H9 (cell line): ENCODE measurements around the gene IFRD2. TPM values are rescaled to one million over a fixed set of nuclear protein-coding genes. Genes with fewer than 3 reads are reported as not detected.

Source experiments
- DNase-seq: peaks from one replicate; pipeline ENCODE4 v3.0.0-alpha.2; 2017
- H2AFZ ChIP-seq: one replicate; pipeline ENCODE4 v1.6.1; 2013; ENCODE audit warnings: mild to moderate bottlenecking, low read length, control low read depth, moderate library complexity
- H2AK5ac ChIP-seq: 2 replicates; pipeline ENCODE4 v1.6.1; 2013; ENCODE audit warnings: low read length, control low read depth, mixed read lengths; ENCODE audit not compliant: insufficient read length
- H2BK120ac ChIP-seq: one replicate; pipeline ENCODE4 v1.6.1; 2013; ENCODE audit warnings: low read depth, mild to moderate bottlenecking, low read length, control low read depth, inconsistent platforms; ENCODE audit not compliant: poor library complexity, severe bottlenecking
- H2BK12ac ChIP-seq: 2 replicates; pipeline ENCODE4 v1.6.1; 2013; ENCODE audit warnings: low read length, control low read depth, mixed read lengths, low read depth; ENCODE audit not compliant: insufficient read length
- H2BK15ac ChIP-seq: 2 replicates; pipeline ENCODE4 v1.6.1; 2013; ENCODE audit warnings: low read depth, low read length, control low read depth
- H2BK20ac ChIP-seq: one replicate; pipeline ENCODE4 v1.6.1; 2013; ENCODE audit warnings: low read depth, mild to moderate bottlenecking, low read length, control low read depth, inconsistent platforms; ENCODE audit not compliant: poor library complexity, severe bottlenecking
- H2BK5ac ChIP-seq: 2 replicates; pipeline ENCODE4 v1.6.1; 2013; ENCODE audit warnings: low read length, control low read depth, mixed read lengths; ENCODE audit not compliant: insufficient read length
- H3K14ac ChIP-seq: 2 replicates; pipeline ENCODE4 v1.6.1; 2013; ENCODE audit warnings: low read length, control low read depth; ENCODE audit not compliant: insufficient read depth
- H3K18ac ChIP-seq: 2 replicates; pipeline ENCODE4 v1.6.1; 2013; ENCODE audit warnings: low read depth, mild to moderate bottlenecking, mixed read lengths, low read length, control low read depth; ENCODE audit not compliant: insufficient read length
- H3K23ac ChIP-seq: 2 replicates; pipeline ENCODE4 v1.6.1; 2013; ENCODE audit warnings: low read length, control low read depth, mixed read lengths, low read depth; ENCODE audit not compliant: insufficient read length
- H3K23me2 ChIP-seq: 2 replicates; pipeline ENCODE4 v1.6.1; 2013; ENCODE audit warnings: low read depth, mild to moderate bottlenecking, mixed read lengths, low read length, control low read depth; ENCODE audit not compliant: insufficient read length, poor library complexity, severe bottlenecking
- H3K27ac ChIP-seq: 2 replicates; pipeline ENCODE4 v1.5.1; 2013; ENCODE audit warnings: low read length, control low read depth, mixed read lengths, low read depth; ENCODE audit not compliant: insufficient read length
- H3K27me3 ChIP-seq: 2 replicates; pipeline ENCODE4 v1.6.1; 2013; ENCODE audit warnings: low read length, control low read depth, inconsistent platforms; ENCODE audit not compliant: insufficient read depth
- H3K4ac ChIP-seq: 2 replicates; pipeline ENCODE4 v1.6.1; 2013; ENCODE audit warnings: low read depth, mild to moderate bottlenecking, control low read depth, inconsistent platforms, low read length, moderate library complexity
- H3K4me1 ChIP-seq: 2 replicates; pipeline ENCODE4 v1.6.1; 2013; ENCODE audit warnings: low read length, control low read depth, inconsistent platforms; ENCODE audit not compliant: insufficient read depth
- H3K4me2 ChIP-seq: 2 replicates; pipeline ENCODE4 v1.6.1; 2013; ENCODE audit warnings: low read length, control low read depth, mixed read lengths; ENCODE audit not compliant: insufficient read length, insufficient read depth
- H3K56ac ChIP-seq: 2 replicates; pipeline ENCODE4 v1.6.1; 2013; ENCODE audit warnings: low read depth, mild to moderate bottlenecking, mixed read lengths, low read length, control low read depth; ENCODE audit not compliant: insufficient read length
- H3K79me1 ChIP-seq: 2 replicates; pipeline ENCODE4 v1.6.1; 2013; ENCODE audit warnings: low read depth, mild to moderate bottlenecking, moderate library complexity, low read length, control low read depth, inconsistent platforms; ENCODE audit not compliant: insufficient read depth, poor library complexity, severe bottlenecking
- H3K79me2 ChIP-seq: 2 replicates; pipeline ENCODE4 v1.6.1; 2013; ENCODE audit warnings: low read length, control low read depth, inconsistent platforms; ENCODE audit not compliant: insufficient read depth
- H3K9ac ChIP-seq: 2 replicates; pipeline ENCODE4 v1.6.1; 2013; ENCODE audit warnings: low read length, control low read depth, mixed read lengths; ENCODE audit not compliant: insufficient read length; ENCODE audit errors: extremely low read depth
- H3K9me3 ChIP-seq: one replicate; pipeline ENCODE4 v1.6.1; 2013; ENCODE audit warnings: low read depth, low read length, inconsistent platforms; ENCODE audit not compliant: control insufficient read depth
- H3T11ph ChIP-seq: one replicate; pipeline ENCODE4 v1.6.1; 2013; ENCODE audit warnings: mild to moderate bottlenecking, low read length, control low read depth, inconsistent platforms
- H4K20me1 ChIP-seq: one replicate; pipeline ENCODE4 v1.6.1; 2013; ENCODE audit not compliant: control insufficient read depth, insufficient read length, insufficient read depth
- H4K5ac ChIP-seq: 2 replicates; pipeline ENCODE4 v1.6.1; 2013; ENCODE audit warnings: low read depth, mild to moderate bottlenecking, mixed read lengths, low read length, control low read depth; ENCODE audit not compliant: insufficient read length
- H4K8ac ChIP-seq: replicated peaks from 2 replicates; pipeline ENCODE4 v1.6.1; 2013; ENCODE audit warnings: low read length, control low read depth, mixed read lengths, low read depth; ENCODE audit not compliant: insufficient read length
- H4K91ac ChIP-seq: 2 replicates; pipeline ENCODE4 v1.6.1; 2013; ENCODE audit warnings: low read depth, mild to moderate bottlenecking, moderate library complexity, mixed read lengths, low read length, control low read depth; ENCODE audit not compliant: insufficient read length
- H3K27ac Mint-ChIP-seq, 3 experiments: 2 replicates in 2 of 3; 3 replicates in 1 of 3; pipeline ENCODE4 v1.8.0; 2020 to 2021; ENCODE audit warnings: mixed read lengths in 3 of 3, mild to moderate bottlenecking in 1 of 3, moderate library complexity in 1 of 3
- H3K27me3 Mint-ChIP-seq: 2 replicates; pipeline ENCODE4 v1.8.0; 2021; ENCODE audit warnings: low read depth, mild to moderate bottlenecking, moderate library complexity, mixed read lengths
- H3K36me3 Mint-ChIP-seq, 3 experiments: 2 replicates in 2 of 3; 3 replicates in 1 of 3; pipeline ENCODE4 v1.8.0; 2020 to 2021; ENCODE audit warnings: low read depth in 3 of 3, mixed read lengths in 3 of 3; ENCODE audit not compliant: insufficient read depth in 1 of 3
- H3K4me1 Mint-ChIP-seq, 2 experiments: 2 replicates each; pipeline ENCODE4 v1.8.0; 2020; ENCODE audit warnings: mixed read lengths in 2 of 2
- H3K4me3 Mint-ChIP-seq, 2 experiments: 2 replicates in 1 of 2; 3 replicates in 1 of 2; pipeline ENCODE4 v1.8.0; 2020 to 2021; ENCODE audit warnings: mild to moderate bottlenecking in 2 of 2, mixed read lengths in 2 of 2, moderate library complexity in 1 of 2
- H3K9me3 Mint-ChIP-seq, 2 experiments: 2 replicates in 1 of 2; 3 replicates in 1 of 2; pipeline ENCODE4 v1.8.0; 2020; ENCODE audit warnings: mild to moderate bottlenecking in 2 of 2, mixed read lengths in 2 of 2, moderate library complexity in 1 of 2
- WGBS: extraction: QIAGEN DNeasy Blood & Tissue Kit; methylation state at CpG from one replicate; pipeline ENCODE4 v1.1.7; 2013; ENCODE audit warnings: missing lambda C conversion rate, low lambda C conversion rate, mixed read lengths; ENCODE audit not compliant: insufficient read length; ENCODE audit errors: extremely low coverage; 5-methylcytosine and 5-hydroxymethylcytosine counted together
- total RNA-seq: library from RNA; stranded (reverse); gene quantifications from 2 replicates; pipeline ENCODE4 v1.2.1, GENCODE V29; 2021
- TF ChIP-seq, protein P1 (sequence below): fragments of 200-600 bp; sonication (generic); conservative IDR thresholded peaks from 3 replicates; pipeline ENCODE4 v1.8.0; 2021; ENCODE audit warnings: antibody characterized with exemption, mild to moderate bottlenecking

The IFRD2 gene
- total RNA-seq, 1 experiment from 2014 or later, result 109 TPM

DNA sequence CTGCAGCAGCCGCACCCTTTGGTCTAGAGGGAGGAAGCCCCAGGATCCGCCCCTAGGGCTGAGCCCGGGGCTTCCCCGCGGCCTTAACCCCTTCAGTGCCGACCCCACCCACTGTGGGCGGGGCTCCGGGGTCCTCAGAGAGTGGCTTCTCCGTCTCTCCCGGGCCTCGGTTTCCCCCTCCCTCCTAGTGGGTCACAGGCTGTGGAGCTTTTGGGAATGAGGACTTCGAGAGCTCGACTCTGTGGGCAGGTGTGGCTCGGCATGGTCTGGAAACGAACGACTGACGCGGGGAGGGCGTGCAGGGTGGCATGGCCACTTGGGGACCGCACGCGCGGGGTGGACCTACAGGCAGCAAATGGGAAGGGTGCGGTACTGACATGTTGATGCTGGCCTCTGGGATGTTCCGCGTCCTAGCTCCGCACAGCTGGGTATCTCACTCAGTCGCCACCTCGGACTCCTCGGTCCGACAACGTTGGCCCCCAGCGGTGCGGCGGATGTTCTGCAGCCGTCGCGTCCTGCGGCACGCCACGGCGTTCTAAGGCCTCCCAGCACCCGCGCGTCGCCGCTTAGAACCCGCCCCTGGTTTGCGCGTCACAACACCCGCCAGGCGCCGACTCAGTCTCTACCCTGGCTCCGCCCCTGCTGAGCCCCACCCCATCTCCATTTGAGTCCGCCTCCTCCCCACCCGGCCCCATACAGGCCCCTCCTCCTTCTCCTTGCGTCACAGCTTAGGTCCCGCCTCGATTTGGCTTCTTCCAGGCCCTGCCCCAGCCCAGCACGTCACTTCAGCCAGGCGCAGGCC is 6.8 kb upstream of the IFRD2 start, which contains the start of the genes HYAL3 and NAA80:
HYAL3 (minus strand) TSS at position 570 of the 802 bp plus-strand sequence. CDS start 3,803 bp downstream, outside the sequence.
NAA80 (minus strand) TSS at position 570 of the 802 bp plus-strand sequence. CDS start 1,942 bp downstream, outside the sequence.
- peaks cover 0 to 8% (median 1%) of the 10 kb centered on the region in 3 experiments; a peak in 1 of 7 replicates for H3K36me3 Mint-ChIP-seq
- no peaks in the 10 kb centered on the region for H3K27me3 Mint-ChIP-seq
- Histone ChIP-seq H3K14ac (no peak within 1 kb of the TSS), H2AK5ac (no peak within 1 kb of the TSS), H3K9me3 (no peaks in the 10 kb centered on the region), H3K27me3 (no peaks in the 10 kb centered on the region), H3K18ac (peak within 1 kb of the TSS; percentile 24), H3K4me1 (no peaks in the 10 kb centered on the region), H4K91ac (no peak within 1 kb of the TSS), H2BK120ac (no peak within 1 kb of the TSS), H3K79me1 (no peaks in the 10 kb centered on the region), H2BK5ac (no peak within 1 kb of the TSS), H3K9ac (peak within 1 kb of the TSS; percentile 17), H4K8ac (no peak within 1 kb of the TSS), H3K4ac (no peak within 1 kb of the TSS), H3K23me2 (peaks cover 6% of the 10 kb centered on the region), H2BK15ac (no peak within 1 kb of the TSS), H3K27ac (peak within 1 kb of the TSS; percentile 21), H3K56ac (no peak within 1 kb of the TSS), H2BK20ac (no peak within 1 kb of the TSS), H4K5ac (no peak within 1 kb of the TSS), H2AFZ (no peak within 1 kb of the TSS), H3K23ac (no peak within 1 kb of the TSS), H3K4me2 (peak within 1 kb of the TSS; percentile 55), H3K79me2 (no peaks in the 10 kb centered on the region), H3T11ph (no peak within 1 kb of the TSS), H2BK12ac (no peak within 1 kb of the TSS), H4K20me1 (no peaks in the 10 kb centered on the region)
- H3K27ac Mint-ChIP-seq, result peak within 1 kb of the TSS; percentile 76 to 99 (median 88); a peak in 6 of 7 replicates
- H3K4me3 Mint-ChIP-seq, result peak within 1 kb of the TSS; percentile 87 to 99
- no CpG with 5 or more reads among the region's 61 CpGs for WGBS
- no peaks in the 10 kb centered on the region; a peak in 1 of 5 replicates for H3K9me3 Mint-ChIP-seq
- TF ChIP-seq, protein P1, sequence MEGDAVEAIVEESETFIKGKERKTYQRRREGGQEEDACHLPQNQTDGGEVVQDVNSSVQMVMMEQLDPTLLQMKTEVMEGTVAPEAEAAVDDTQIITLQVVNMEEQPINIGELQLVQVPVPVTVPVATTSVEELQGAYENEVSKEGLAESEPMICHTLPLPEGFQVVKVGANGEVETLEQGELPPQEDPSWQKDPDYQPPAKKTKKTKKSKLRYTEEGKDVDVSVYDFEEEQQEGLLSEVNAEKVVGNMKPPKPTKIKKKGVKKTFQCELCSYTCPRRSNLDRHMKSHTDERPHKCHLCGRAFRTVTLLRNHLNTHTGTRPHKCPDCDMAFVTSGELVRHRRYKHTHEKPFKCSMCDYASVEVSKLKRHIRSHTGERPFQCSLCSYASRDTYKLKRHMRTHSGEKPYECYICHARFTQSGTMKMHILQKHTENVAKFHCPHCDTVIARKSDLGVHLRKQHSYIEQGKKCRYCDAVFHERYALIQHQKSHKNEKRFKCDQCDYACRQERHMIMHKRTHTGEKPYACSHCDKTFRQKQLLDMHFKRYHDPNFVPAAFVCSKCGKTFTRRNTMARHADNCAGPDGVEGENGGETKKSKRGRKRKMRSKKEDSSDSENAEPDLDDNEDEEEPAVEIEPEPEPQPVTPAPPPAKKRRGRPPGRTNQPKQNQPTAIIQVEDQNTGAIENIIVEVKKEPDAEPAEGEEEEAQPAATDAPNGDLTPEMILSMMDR, result peak; percentile 37; the same call in 2 of the 3 replicates
- DNase-seq, result peak; percentile 100
- H3K4me1 Mint-ChIP-seq, result peaks cover 25 to 27% of the 10 kb centered on the region in 2 experiments
